Lung microvascular endothelial cell (primary cell): ENCODE measurements around the gene NSA2. TPM values are rescaled to one million over a fixed set of nuclear protein-coding genes. Genes with fewer than 3 reads are reported as not detected.

Experiments used
- DNase-seq, 2 donors: peaks; one replicate each; pipeline versions ENCODE4 v3.0.0 to v3.0.0-alpha.2; 2010; ENCODE audit warnings: low read depth in 2 of 2
- total RNA-seq: library from RNA; depleted of rRNA; stranded (reverse); fragments of >200 nt; gene quantifications from 2 replicates; pipeline ENCODE4 v1.2.1, GENCODE V29; 2014

NSA2 gene
- total RNA-seq, 1 donor from 2014 or later: 61.5 TPM

DNA sequence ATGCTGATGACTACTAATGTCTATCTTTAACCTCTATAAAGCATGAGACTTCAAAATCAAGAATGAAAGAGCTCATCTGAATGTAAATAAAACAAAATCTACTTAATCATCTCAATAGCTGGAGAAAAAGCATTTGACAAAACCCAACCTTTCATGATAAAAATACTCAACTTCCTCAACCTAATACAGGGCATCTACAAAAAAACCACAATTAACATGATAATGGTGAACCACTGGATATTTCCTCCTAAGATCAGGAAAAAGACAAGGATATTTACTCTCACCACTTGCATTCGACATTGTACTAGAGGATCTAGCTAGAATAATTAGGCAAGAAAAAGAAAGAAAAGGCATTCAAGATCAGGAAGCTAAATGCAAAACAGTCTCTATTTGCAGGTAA is 49.8 kb downstream of the NSA2 start:
- DNase-seq: no peak

DNA sequence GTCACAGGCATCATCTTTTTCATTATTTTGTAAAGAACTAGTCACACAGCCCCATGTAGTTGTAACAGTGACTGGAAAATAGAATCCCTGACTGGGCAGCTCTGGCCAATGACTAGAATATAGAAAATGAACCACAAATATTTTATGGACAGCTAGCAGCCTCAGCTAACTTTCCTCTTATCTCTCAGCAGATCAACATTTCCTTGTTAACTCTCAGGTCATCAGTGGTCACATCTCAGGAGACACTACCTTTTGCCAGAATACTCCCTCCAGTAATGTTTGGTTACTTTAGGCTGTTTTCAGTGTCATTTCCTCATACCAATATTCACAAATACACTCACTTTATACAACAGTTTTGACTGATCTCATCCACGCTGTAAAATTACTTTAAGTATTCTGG is 55.2 kb downstream of the NSA2 start:
- no peak for DNase-seq

DNA sequence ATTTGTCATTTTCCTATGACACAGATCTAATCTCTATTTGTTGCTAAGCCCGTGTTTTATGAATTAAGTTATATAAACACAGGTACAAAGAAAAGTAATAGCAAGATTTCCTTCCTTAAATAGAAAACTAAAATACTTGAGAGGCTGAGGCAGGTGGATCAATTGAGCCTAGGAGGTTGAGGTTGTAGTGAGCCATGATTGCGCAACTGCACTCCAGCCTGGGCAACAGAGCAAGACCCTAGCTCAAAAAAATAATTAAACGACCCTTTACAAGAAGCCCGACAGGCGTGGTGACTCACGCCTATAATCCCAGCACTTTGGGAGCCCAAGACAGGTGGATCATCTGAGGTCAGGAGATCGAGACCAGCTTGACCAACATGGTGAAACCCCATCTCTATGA is 62.4 kb downstream of the NSA2 start:
- no peak for DNase-seq

Other genes with a start within 250 kb of the NSA2 start
- gene ENC1, start 126.5 kb upstream of the NSA2 start, total RNA-seq: 11.1 and 29.9 TPM in 2 replicates
- gene HEXB, start 82.0 kb upstream of the NSA2 start, total RNA-seq: 102 and 112 TPM in 2 replicates
- 23.8 and 31.3 TPM in 2 replicates for gene GFM2, start 132 bp upstream of the NSA2 start, total RNA-seq
- gene FAM169A, start 99.1 kb downstream of the NSA2 start, total RNA-seq: 1.3 and 2.4 TPM in 2 replicates